ENCODE data around the gene ELN. TPM values are rescaled to one million over a fixed set of nuclear protein-coding genes. Genes with fewer than 3 reads are reported as not detected.

Gene ELN
- total and polyA plus RNA-seq, 2 of the 8 experiments (the other 6 are each of a cell fraction or from before 2014, with no cell fraction given) = 5.1 to 5.6 TPM

GRCh38 chr7:74083117-74083876 lies 55.3 kb downstream of the ELN start, which contains the start of gene LIMK1 (continued):
- no peak for TF ChIP-seq ZNF274 (IDR thresholded peaks at IDR 0.05; ENCODE audit: borderline replicate concordance, extremely low read depth, low read length)
- 0 out of 2 replicates have a peak, but pooled peaks have one; percentile 16 for TF ChIP-seq POLR2AphosphoS5 (IDR thresholded peaks at IDR 0.05; ENCODE audit: low read depth, low read length)
- TF ChIP-seq BACH1 (IDR thresholded peaks at IDR 0.05; ENCODE audit: low read length) = no peak
- no peak; the same call in 1 of the 2 replicates for TF ChIP-seq PHF8 (conservative IDR thresholded peaks at IDR 0.05; ENCODE audit: low read depth, low read length)
- TF ChIP-seq E2F6 (IDR thresholded peaks at IDR 0.05) = no peak
- TF ChIP-seq TBP (IDR thresholded peaks at IDR 0.05; ENCODE audit: low read depth, low read length) = 0 out of 2 replicates have a peak, but pooled peaks have one; percentile 34
- peak; percentile 55 for TF ChIP-seq TAF1 (IDR thresholded peaks at IDR 0.05; ENCODE audit: low read depth, low read length)
- no peak for TF ChIP-seq SAP30 (IDR thresholded peaks at IDR 0.05; ENCODE audit: insufficient read depth, insufficient replicate concordance, low read length)
- no peak for TF ChIP-seq CBX5 (IDR thresholded peaks at IDR 0.05; ENCODE audit: low read depth, low read length)
- peak in 1 of 2 experiments; percentile 44; a peak in 1 of 3 replicates for TF ChIP-seq POLR2A (IDR thresholded peaks at IDR 0.05; ENCODE audit: control extremely low read depth in 1 of 2, low read depth in 2 of 2, low read length in 2 of 2)
- no peak for TF ChIP-seq NANOG (IDR thresholded peaks at IDR 0.05; ENCODE audit: insufficient read depth, low read depth, low read length, poor library complexity, severe bottlenecking)
- TF ChIP-seq SIX5 (IDR thresholded peaks at IDR 0.05; ENCODE audit: low read depth, low read length) = no peak
- TF ChIP-seq YY1 (IDR thresholded peaks at IDR 0.05; ENCODE audit: low read depth, low read length) = no peak
- TF ChIP-seq RFX5 (IDR thresholded peaks at IDR 0.05; ENCODE audit: borderline replicate concordance, low read depth, low read length) = no peak
- peak; percentile 22; the same call in 1 of the 2 replicates for TF ChIP-seq EGR1 (IDR thresholded peaks at IDR 0.05; ENCODE audit: borderline replicate concordance, low read depth, low read length)
- no peak for TF ChIP-seq CEBPB (IDR thresholded peaks at IDR 0.05; ENCODE audit: low read depth, low read length)
